Large intestine (tissue), 3 donors: ENCODE measurements around the gene DPP6. TPM values are rescaled to one million over a fixed set of nuclear protein-coding genes. Genes with fewer than 3 reads are reported as not detected.

Experiments used
- DNase-seq, 2 donors: peaks; one replicate each; pipeline versions ENCODE4 v3.0.0 to v3.0.0-alpha.2; 2013
- H3K27ac ChIP-seq: one replicate; pipeline ENCODE4 v1.5.1; 2013; ENCODE audit warnings: low read length
- H3K27me3 ChIP-seq: 2 replicates; pipeline ENCODE4 v1.6.1; 2013; ENCODE audit warnings: low read length; ENCODE audit not compliant: control insufficient read depth, insufficient read depth
- H3K36me3 ChIP-seq: 2 replicates; pipeline ENCODE4 v1.6.1; 2013; ENCODE audit warnings: low read length; ENCODE audit not compliant: control insufficient read depth, insufficient read depth
- H3K4me1 ChIP-seq: one replicate; pipeline ENCODE4 v1.6.1; 2013; ENCODE audit warnings: low read length; ENCODE audit not compliant: control insufficient read depth, insufficient read depth
- H3K4me3 ChIP-seq: one replicate; pipeline ENCODE4 v1.5.1; 2013; ENCODE audit warnings: low read length
- H3K9me3 ChIP-seq: one replicate; pipeline ENCODE4 v1.6.1; 2013; ENCODE audit warnings: mild to moderate bottlenecking, low read depth, low read length, moderate library complexity; ENCODE audit not compliant: control insufficient read depth
- WGBS: methylation state at CpG from one replicate; pipeline ENCODE4 v1.1.5; 2013; ENCODE audit warnings: low lambda C conversion rate; ENCODE audit not compliant: insufficient coverage; 5-methylcytosine and 5-hydroxymethylcytosine counted together
- polyA plus RNA-seq: library from polyadenylated mRNA; unstranded; fragments of 120-200 nt; gene quantifications from one replicate; pipeline ENCODE4 v1.2.1, GENCODE V29; 2013

Gene DPP6
- polyA plus RNA-seq, 1 donor = 7.8 TPM

DNA sequence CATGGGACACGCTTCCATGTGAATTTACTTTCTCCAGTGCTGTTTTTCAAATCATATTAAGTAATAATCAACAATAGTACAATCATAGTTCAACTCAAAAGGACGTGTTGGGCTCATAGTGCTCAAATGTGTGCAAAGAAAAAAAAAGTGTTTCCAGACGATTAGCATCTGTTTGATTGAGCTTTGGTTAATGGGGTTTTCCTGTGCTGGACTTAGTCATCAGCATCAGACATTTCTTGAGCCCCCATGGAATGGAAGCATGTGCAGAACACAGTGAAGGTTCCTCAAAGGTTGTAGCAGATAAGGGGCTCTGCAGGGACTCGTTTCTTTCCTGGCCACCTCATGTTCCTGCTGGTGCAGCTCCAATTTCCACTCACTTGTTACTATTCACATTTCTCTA, 716.8 kb downstream of the DPP6 start:
- Histone ChIP-seq H3K9me3 (no peaks in the 10 kb centered on the region), H3K4me1 (no peaks in the 10 kb centered on the region), H3K27me3 (no peaks in the 10 kb centered on the region), H3K36me3 (no peaks in the 10 kb centered on the region), H3K4me3 (no peak overlapping the region), H3K27ac (no peak overlapping the region)
- no CpG with 5 or more reads among the region's 4 CpGs for WGBS
- no peak for DNase-seq

DNA sequence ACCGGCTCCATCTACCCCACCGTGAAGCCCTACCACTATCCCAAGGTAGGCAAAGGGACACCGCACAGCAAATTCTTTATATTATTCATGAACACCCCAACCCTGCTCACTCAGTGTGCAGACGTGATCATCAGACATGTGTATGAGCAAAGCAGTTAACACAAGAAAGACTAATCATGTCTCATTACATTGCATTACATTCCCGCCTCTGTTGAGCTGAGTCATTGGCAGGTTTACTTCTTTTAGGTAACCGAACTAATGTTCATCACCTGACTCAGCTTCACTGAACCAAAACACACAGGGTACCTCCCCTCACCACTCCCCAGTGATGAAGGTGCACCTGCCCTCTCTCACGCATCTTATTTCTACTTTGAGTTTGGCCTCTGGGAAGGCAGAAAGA, 717.3 kb downstream of the DPP6 start:
- no CpG with 5 or more reads among the region's 7 CpGs for WGBS
- no peaks in the 10 kb centered on the region for H3K36me3 ChIP-seq
- no peak overlapping the region for H3K27ac ChIP-seq
- H3K4me3 ChIP-seq = no peak overlapping the region
- H3K27me3 ChIP-seq = no peaks in the 10 kb centered on the region
- H3K4me1 ChIP-seq = no peaks in the 10 kb centered on the region
- H3K9me3 ChIP-seq = no peaks in the 10 kb centered on the region
- no peak for DNase-seq

DNA sequence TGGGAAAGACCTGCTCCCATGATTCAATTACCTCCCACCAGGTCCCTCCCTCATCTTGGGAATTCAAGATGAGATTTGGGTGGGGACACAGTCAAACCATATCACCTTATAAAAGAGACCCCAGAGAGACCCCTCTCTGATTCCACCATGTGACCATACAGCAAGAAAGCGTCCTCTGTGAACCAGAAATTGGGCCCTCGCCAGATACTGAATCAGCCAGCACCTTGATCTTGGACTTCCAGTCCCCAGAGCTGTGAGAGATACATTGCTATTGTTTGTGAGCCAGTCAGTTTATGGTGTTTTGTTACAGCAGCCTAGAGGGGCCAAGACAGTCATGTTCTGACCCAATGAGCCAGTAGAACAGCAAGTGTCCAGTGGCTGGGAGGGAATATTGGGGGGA, 718.2 kb downstream of the DPP6 start:
- no peak overlapping the region for H3K4me3 ChIP-seq
- H3K27ac ChIP-seq = no peak overlapping the region
- WGBS = no CpG with 5 or more reads among the region's 2 CpGs
- no peaks in the 10 kb centered on the region for H3K4me1 ChIP-seq
- H3K27me3 ChIP-seq = no peaks in the 10 kb centered on the region
- no peaks in the 10 kb centered on the region for H3K9me3 ChIP-seq
- H3K36me3 ChIP-seq = no peaks in the 10 kb centered on the region
- no peak for DNase-seq

DNA sequence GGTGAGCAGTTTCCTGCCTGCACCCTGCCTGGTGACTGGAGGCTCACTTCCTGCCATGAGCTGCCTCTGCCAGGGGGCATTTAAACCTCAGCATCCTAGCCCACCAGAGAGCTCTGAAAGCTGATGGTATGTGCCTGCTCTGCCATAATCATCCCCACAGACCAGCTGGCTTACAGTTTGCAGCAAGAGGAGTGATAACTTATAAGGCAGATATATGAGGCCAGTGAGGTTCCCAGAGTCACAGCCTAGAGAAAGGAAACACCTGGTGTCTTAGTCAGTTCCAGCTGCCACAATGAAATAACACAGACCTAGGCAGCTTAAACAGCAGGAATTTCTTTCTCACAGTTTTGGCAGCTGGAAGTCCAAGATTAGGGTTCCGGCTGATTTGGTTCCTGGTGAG, 718.8 kb downstream of the DPP6 start:
- Histone ChIP-seq H3K27me3 (no peaks in the 10 kb centered on the region), H3K9me3 (no peaks in the 10 kb centered on the region), H3K4me1 (no peaks in the 10 kb centered on the region), H3K36me3 (no peaks in the 10 kb centered on the region), H3K4me3 (no peak overlapping the region), H3K27ac (no peak overlapping the region)
- DNase-seq = no peak
- no CpG with 5 or more reads among the region's 1 CpG for WGBS

DNA sequence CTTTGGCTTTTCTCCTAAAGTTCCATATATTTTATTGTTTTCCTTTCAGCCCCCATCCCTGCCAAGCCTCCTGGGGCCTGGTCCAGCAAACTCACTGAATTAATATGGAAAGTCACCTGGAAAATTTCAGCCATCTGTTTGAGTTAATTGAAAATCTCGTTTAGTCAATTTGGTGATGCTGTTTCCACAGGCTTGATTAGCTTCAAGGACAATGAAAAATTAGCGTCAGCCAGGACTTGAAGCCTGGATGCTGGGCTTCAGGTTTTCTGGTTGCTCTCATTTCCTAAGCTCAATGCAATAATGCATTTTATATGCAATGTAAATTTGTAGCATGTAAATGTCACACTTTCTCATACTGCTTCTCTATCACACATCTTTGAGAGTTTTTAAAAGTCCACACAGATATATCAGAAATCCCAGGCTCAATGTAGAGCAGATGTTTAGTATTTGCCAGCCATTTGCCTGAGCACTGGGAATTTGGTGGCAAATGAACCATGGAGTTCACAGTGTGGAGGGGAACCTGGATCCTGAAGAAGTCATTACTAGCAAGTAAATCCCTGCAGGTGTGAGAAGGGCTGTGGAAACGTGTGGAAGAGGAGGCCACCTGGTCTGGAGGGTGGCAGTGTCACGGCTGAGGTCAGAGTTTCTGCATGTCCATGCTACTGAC, 722.2 kb downstream of the DPP6 start:
- no peak overlapping the region for H3K27ac ChIP-seq
- H3K4me1 ChIP-seq = no peaks in the 10 kb centered on the region
- H3K4me3 ChIP-seq = no peak overlapping the region
- DNase-seq = no peak
- no peaks in the 10 kb centered on the region for H3K27me3 ChIP-seq
- WGBS = no CpG with 5 or more reads among the region's 4 CpGs
- H3K36me3 ChIP-seq = no peaks in the 10 kb centered on the region
- peaks cover 8% of the 10 kb centered on the region for H3K9me3 ChIP-seq

DNA sequence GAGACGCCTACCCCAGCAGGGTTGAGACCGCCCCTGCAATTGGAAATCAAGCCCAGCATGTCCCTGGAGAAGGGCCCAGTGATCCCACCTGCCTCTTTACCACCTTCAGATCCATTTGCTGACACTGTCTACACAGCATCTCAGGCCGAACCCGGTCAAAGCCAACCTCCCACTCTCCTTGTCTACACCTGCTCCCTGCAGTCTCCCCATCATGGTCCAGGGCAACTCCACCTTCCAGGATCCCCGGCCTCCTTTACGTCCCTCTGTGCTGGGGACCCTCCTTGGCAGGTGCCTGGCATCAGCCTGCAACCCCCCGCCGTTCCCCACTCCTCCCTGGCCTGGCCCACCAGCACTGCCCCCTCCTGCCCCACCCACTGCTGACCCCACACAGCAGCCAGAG, 723.5 kb downstream of the DPP6 start:
- Histone ChIP-seq H3K4me1 (no peaks in the 10 kb centered on the region), H3K9me3 (peaks cover 8% of the 10 kb centered on the region), H3K27me3 (no peaks in the 10 kb centered on the region), H3K4me3 (no peak overlapping the region), H3K27ac (no peak overlapping the region), H3K36me3 (no peaks in the 10 kb centered on the region)
- no peak for DNase-seq
- WGBS = no CpG with 5 or more reads among the region's 8 CpGs

DNA sequence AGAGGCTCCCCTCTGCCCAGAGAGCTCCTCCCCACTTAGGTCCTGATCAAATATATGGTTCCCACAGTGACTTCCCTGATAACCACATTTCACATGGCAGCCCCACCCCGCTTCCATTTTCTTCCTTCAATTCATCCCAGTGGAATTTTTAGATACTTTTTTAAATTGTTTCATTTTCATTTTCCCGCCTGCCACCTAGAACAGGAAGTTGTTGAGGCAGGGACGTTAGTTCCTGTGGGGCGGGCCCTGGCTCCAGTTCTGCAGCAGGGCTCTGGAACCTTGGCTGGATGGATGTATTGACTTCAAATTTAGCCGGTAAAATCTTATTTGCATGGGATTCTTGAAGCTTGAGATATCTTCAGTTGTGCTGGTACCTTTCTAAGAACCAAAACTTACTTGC, 724.2 kb downstream of the DPP6 start:
- no peaks in the 10 kb centered on the region for H3K36me3 ChIP-seq
- WGBS = 90% methylated on average over 2 of the region's 5 CpGs
- no peak overlapping the region for H3K27ac ChIP-seq

DNA sequence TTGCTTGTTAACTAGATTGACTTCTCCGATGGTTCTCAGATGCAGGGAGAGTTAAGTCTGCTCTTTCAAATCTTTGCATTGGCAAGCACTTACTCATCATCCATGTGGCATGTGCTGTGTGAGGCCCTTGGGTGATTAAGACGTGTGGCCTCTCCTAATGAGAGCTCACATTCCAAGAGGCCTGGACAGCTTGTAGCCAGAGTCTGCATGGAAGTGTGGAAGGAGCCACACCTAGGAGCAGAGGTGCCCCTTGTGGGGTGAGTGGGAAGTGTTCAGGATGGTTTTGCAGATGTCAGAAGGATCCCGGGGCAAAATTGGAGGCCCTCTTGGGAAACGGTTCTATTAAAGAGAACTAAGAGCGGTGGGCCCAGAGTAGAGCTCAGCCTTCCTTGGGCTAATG, 724.8 kb downstream of the DPP6 start:
- H3K4me3 ChIP-seq = no peak overlapping the region
- WGBS = no CpG with 5 or more reads among the region's 5 CpGs
- H3K4me1 ChIP-seq = no peaks in the 10 kb centered on the region
- H3K9me3 ChIP-seq = peaks cover 8% of the 10 kb centered on the region
- no peaks in the 10 kb centered on the region for H3K36me3 ChIP-seq
- H3K27me3 ChIP-seq = no peaks in the 10 kb centered on the region
- H3K27ac ChIP-seq = no peak overlapping the region
- no peak for DNase-seq

More for the DNA sequence above, 724.2 kb downstream of the DPP6 start:
- no peak for DNase-seq
- Histone ChIP-seq H3K27me3 (no peaks in the 10 kb centered on the region), H3K9me3 (peaks cover 8% of the 10 kb centered on the region), H3K4me3 (no peak overlapping the region), H3K4me1 (no peaks in the 10 kb centered on the region)

DNA sequence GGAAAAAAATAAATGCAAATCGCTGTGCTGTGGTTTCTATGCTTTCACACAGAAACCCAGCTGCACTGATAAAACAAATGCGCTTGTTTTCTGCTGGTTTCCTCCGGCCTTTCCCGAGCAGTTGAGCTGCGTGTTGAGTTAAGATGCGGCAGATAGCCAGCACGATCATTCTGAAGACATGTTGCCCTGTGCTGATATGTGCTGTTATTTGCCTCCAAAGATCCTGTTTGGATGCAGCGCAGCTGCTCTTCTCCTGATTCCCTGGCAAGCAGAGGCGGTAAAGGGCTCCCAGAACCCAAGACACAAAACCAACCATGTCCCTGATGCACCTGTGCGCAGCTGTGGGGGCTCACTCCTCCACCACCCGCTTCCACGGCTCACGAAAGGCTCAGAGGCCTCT, 725.3 kb downstream of the DPP6 start:
- Histone ChIP-seq H3K9me3 (peaks cover 8% of the 10 kb centered on the region), H3K27ac (no peak overlapping the region), H3K4me1 (no peaks in the 10 kb centered on the region), H3K36me3 (no peaks in the 10 kb centered on the region), H3K27me3 (no peaks in the 10 kb centered on the region), H3K4me3 (no peak overlapping the region)
- no CpG with 5 or more reads among the region's 13 CpGs for WGBS
- no peak for DNase-seq

DNA sequence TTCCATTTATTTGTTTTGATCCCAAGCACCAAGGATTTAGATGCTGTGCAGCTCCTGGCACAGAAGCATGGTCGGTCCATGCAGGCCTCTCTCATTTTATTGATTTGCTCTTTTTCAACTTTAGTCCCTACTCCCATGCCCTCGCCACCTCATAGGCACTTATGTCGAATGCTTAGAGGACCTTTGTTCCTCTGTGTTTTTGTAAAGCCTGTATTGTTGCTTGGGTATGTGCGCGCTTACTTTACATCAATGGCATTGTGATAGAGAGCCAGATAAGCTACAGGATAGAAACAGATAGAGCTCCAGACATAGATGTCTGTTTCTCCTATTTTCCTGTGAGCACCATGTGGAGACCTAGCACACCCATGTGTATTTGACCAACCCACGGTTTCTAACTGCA, 725.7 kb downstream of the DPP6 start:
- H3K27me3 ChIP-seq = no peaks in the 10 kb centered on the region
- H3K4me1 ChIP-seq = no peaks in the 10 kb centered on the region
- 59% methylated on average over 4 of the region's 6 CpGs for WGBS

More for the DNA sequence above, 725.7 kb downstream of the DPP6 start:
- Histone ChIP-seq H3K36me3 (no peaks in the 10 kb centered on the region), H3K4me3 (no peak overlapping the region), H3K9me3 (peaks cover 8% of the 10 kb centered on the region), H3K27ac (no peak overlapping the region)
- DNase-seq = no peak
